Endothelial cell of umbilical vein (primary cell): ENCODE measurements around the gene COL7A1.

Experiments
- CTCF ChIP-seq, 2 donors: IDR thresholded peaks; 1 replicate in 1 of 2; 2 replicates in 1 of 2; pipeline ENCODE4 v1.5.1; 2011; ENCODE audit warnings: low read length in 2 of 2, mild to moderate bottlenecking in 2 of 2, moderate library complexity in 2 of 2, control low read depth in 1 of 2, inconsistent platforms in 1 of 2, low read depth in 1 of 2; ENCODE audit not compliant: insufficient read depth in 1 of 2; ENCODE audit errors: extremely low read depth in 1 of 2
- MAX ChIP-seq: IDR thresholded peaks from 2 replicates; pipeline ENCODE4 v1.6.1; 2011; ENCODE audit not compliant: insufficient read depth, insufficient read length
- MYC ChIP-seq: IDR thresholded peaks from one replicate; pipeline ENCODE4 v1.6.1; 2011; ENCODE audit warnings: mild to moderate bottlenecking, low read depth, low read length
- POLR2A ChIP-seq: IDR thresholded peaks from 2 replicates; pipeline ENCODE4 v1.6.1; 2012; ENCODE audit warnings: low read depth, mild to moderate bottlenecking, control low read depth, low read length

- TF ChIP-seq CTCF (IDR thresholded peaks at IDR 0.05; ENCODE audit: extremely low read depth in 1 of 2, insufficient read depth in 1 of 2, low read depth in 1 of 2, low read length in 2 of 2) (no peak), MAX (no peak), POLR2A (no peak), MYC (no peak)
Measured at GRCh38 chr3:48573973-48574585, 21.1 kb downstream of the COL7A1 start.
